Transverse colon (tissue), 3 donors: ENCODE data around the gene C11orf54.

ENCODE experiments used
- EP300 ChIP-seq: sonication (generic); formaldehyde crosslinking; IDR thresholded peaks from one replicate; pipeline ENCODE4 v1.6.1; 2017; ENCODE audit warnings: antibody characterized with exemption, low read depth
- POLR2A ChIP-seq: fragments of 450-650 bp; IDR thresholded peaks from one replicate; pipeline ENCODE4 v1.6.1; 2016; ENCODE audit warnings: antibody characterized with exemption, mild to moderate bottlenecking, moderate library complexity
- TF ChIP-seq, protein P1 (sequence below), 5 experiments: fragments of 200-600 bp in 3 of 5; fragments of 450-650 bp in 2 of 5; sonication (generic) in 3 of 5; IDR thresholded peaks; 1 replicate in 2 of 5; 2 replicates in 3 of 5; pipeline ENCODE4 v1.5.1; 2016 to 2017; ENCODE audit warnings: antibody characterized with exemption in 5 of 5, inconsistent platforms in 3 of 5, mild to moderate bottlenecking in 2 of 5, moderate library complexity in 1 of 5

GRCh38 chr11:93740031-93740729 lies 1.3 kb upstream of the C11orf54 start:
- TF ChIP-seq, protein P1, sequence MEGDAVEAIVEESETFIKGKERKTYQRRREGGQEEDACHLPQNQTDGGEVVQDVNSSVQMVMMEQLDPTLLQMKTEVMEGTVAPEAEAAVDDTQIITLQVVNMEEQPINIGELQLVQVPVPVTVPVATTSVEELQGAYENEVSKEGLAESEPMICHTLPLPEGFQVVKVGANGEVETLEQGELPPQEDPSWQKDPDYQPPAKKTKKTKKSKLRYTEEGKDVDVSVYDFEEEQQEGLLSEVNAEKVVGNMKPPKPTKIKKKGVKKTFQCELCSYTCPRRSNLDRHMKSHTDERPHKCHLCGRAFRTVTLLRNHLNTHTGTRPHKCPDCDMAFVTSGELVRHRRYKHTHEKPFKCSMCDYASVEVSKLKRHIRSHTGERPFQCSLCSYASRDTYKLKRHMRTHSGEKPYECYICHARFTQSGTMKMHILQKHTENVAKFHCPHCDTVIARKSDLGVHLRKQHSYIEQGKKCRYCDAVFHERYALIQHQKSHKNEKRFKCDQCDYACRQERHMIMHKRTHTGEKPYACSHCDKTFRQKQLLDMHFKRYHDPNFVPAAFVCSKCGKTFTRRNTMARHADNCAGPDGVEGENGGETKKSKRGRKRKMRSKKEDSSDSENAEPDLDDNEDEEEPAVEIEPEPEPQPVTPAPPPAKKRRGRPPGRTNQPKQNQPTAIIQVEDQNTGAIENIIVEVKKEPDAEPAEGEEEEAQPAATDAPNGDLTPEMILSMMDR (IDR thresholded peaks at IDR 0.05): no peak
- TF ChIP-seq POLR2A (no peak), EP300 (no peak)
